ENCODE data around the gene ATP2A3. TPM values are rescaled to one million over a fixed set of nuclear protein-coding genes. Genes with fewer than 3 reads are reported as not detected.

The ATP2A3 gene
- total RNA-seq, 1 experiment from 2014 or later, result 3.3 TPM

DNA sequence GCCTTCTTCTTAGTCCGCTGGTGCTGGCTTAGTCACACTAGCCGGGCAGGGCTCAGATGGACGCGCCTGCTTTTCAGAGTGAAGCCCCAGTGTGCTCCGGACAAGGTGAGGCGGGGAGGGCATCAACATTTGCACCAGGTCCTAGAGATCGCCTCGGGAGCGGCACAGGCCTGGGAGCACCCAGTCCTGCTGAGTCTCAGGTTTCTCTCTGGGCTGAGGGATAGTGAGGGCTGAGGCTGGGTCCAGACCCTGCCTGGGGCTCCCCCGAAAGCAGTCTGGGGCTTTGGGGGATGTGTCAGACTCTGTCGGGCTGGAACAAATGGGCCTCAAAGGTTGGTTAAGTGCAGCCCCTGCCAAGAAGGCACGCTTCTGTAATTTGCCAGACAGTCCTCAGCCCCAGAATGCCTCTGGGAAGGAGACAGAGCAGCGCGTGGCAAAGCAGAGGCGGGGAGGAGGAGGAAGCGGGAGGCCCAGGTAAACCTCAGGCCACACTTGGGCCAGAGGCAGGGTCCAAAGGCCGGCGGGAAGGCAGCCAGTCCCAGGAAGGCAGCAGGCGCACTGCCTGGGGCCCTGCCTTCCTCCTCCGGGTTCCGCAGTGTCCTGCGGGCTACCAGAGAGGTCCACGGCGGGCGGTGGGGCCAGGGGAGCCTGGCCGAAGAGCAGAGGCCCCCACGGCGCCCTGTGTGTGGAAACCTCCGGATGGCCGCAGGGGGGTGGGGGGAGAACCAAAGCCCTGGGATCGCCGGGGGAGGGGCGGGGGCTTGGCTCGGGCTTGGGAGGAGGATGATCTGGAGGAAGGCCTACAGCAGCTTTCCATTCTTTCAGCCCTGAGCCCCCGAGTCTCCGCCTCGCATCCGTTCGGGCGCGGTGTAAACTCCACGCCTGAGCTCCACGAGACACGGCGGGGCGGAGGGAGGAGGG, 39.5 kb upstream of the ATP2A3 start:
- BruUV-seq (replicated peaks), result no TSS peak
- ChIA-PET CTCF (no interaction called here), POLR2A (ENCODE audit: unreplicated experiment) (interaction anchor here (0.5 kb wide), 1 partner anchor 944 kb away, joined by 3 read pairs; no protein-coding TSS in a partner anchor)
- ATAC-seq, result no peak
- Histone ChIP-seq H3K9me2 (replicated peaks; ENCODE audit: low read length) (no peaks in the 10 kb centered on the region), H3K9ac (ENCODE audit: low read length) (no peak overlapping the region), H3K4me1 (ENCODE audit: insufficient read depth, low read length) (no peaks in the 10 kb centered on the region), H3K27me3 (ENCODE audit: low read length) (no peaks in the 10 kb centered on the region), H3K4me2 (ENCODE audit: low read length) (no peak overlapping the region), H3K9me3 (ENCODE audit: low read length) (no peaks in the 10 kb centered on the region), H3K27ac (ENCODE audit: low read length) (no peak overlapping the region), H4K20me1 (ENCODE audit: low read length) (no peaks in the 10 kb centered on the region), H3K36me3 (ENCODE audit: low read depth, low read length) (peaks cover 3% of the 10 kb centered on the region; the same call in 1 of the 2 replicates), H3K79me2 (ENCODE audit: low read length) (no peaks in the 10 kb centered on the region), H3F3A (ENCODE audit: low read length, unreplicated experiment) (no peaks in the 10 kb centered on the region), H2AFZ (ENCODE audit: low read length) (no peak overlapping the region), H3K4me3 (ENCODE audit: low read length) (no peak overlapping the region)
- DNase-seq, result no peak
- intact Hi-C loops (cut with micrococcal nuclease), result loop anchor here (2.0 kb wide), 1 partner anchor 69 kb away; no protein-coding TSS in a partner anchor
- TF ChIP-seq EZH2 (IDR thresholded peaks at IDR 0.05; ENCODE audit: low read length, unreplicated experiment), result no peak
- no peak for TF ChIP-seq CTCF (conservative IDR thresholded peaks at IDR 0.05; ENCODE audit: low read depth, low read length)

DNA sequence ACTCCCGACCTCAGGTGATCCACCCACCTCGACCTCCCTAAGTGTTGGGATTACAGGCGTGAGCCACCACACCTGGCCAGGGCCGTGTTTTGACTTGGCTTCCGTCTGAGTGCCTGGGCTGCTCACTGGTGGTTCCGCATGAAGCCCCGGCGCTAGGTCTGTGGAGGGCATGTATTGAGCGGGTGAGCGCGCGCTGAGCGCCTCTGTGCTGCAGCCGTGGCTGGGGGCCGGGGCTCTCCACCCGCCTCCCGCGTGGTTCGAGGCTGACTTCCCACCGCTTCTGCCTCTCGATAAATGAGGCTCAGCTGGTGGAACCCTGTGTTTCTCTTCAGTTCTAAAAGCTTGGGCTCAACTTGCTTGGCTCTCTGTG, 38.9 kb upstream of the ATP2A3 start:
- POLR2A ChIA-PET (ENCODE audit: unreplicated experiment), result no interaction called here
- intact Hi-C loops (cut with micrococcal nuclease), result no loop called here

More for the DNA sequence above, 38.9 kb upstream of the ATP2A3 start:
- no peak for DNase-seq
- Histone ChIP-seq H3K79me2 (ENCODE audit: low read length) (no peaks in the 10 kb centered on the region), H3K9ac (ENCODE audit: low read length) (no peak overlapping the region), H3K9me2 (replicated peaks; ENCODE audit: low read length) (no peaks in the 10 kb centered on the region), H3K9me3 (ENCODE audit: low read length) (no peaks in the 10 kb centered on the region), H3K4me3 (ENCODE audit: low read length) (no peak overlapping the region), H4K20me1 (ENCODE audit: low read length) (no peaks in the 10 kb centered on the region), H2AFZ (ENCODE audit: low read length) (no peak overlapping the region), H3K4me2 (ENCODE audit: low read length) (no peak overlapping the region), H3K36me3 (ENCODE audit: low read depth, low read length) (peaks cover 3% of the 10 kb centered on the region; the same call in 1 of the 2 replicates), H3K4me1 (ENCODE audit: insufficient read depth, low read length) (no peaks in the 10 kb centered on the region), H3K27me3 (ENCODE audit: low read length) (no peaks in the 10 kb centered on the region), H3K27ac (ENCODE audit: low read length) (no peak overlapping the region), H3F3A (ENCODE audit: low read length, unreplicated experiment) (no peaks in the 10 kb centered on the region)
- CTCF ChIA-PET, result no interaction called here
- TF ChIP-seq EZH2 (IDR thresholded peaks at IDR 0.05; ENCODE audit: low read length, unreplicated experiment) (no peak), EZH2phosphoT487 (IDR thresholded peaks at IDR 0.05; ENCODE audit: borderline replicate concordance, low read length) (no peak), CTCF (conservative IDR thresholded peaks at IDR 0.05; ENCODE audit: low read depth, low read length) (no peak)
- BruUV-seq (replicated peaks), result no TSS peak
- no peak for ATAC-seq
